IMR-90 (cell line): ENCODE data around the gene ELF2. TPM values are rescaled to one million over a fixed set of nuclear protein-coding genes. Genes with fewer than 3 reads are reported as not detected.

ENCODE experiments used
- ATAC-seq: fragments of 200-7000 bp; cut with Tn5 transposase; 2 replicates; pipeline ENCODE4 v1.9.1; 2020; ENCODE audit warnings: low read depth, mild to moderate bottlenecking, moderate library complexity
- BruUV-seq: library from RNA; stranded (reverse); fragments of 400-500 nt; replicated peaks from 2 replicates; lab custom pipeline; 2021; lab: Mats Ljungman, UMichigan
- CTCF ChIA-PET: fragments of 300-600 bp; formaldehyde crosslinking; extraction: SDS; loops from one replicate; lab custom pipeline; 2021; ENCODE audit warnings: antibody characterized with exemption; lab: Yijun Ruan, JAX
- POLR2A ChIA-PET: fragments of 300-600 bp; sonication (Branson Sonifier 250); formaldehyde crosslinking; loops from one replicate; lab custom pipeline; 2022; ENCODE audit warnings: antibody characterized with exemption; ENCODE audit not compliant: unreplicated experiment; lab: Charles Lee
- DNase-seq: peaks from one replicate; pipeline ENCODE4 v3.0.0; 2013
- H2AFZ ChIP-seq: replicated peaks from 2 replicates; pipeline ENCODE3; 2013; ENCODE audit warnings: low read length, mild to moderate bottlenecking; ENCODE audit not compliant: poor library complexity
- H2AK5ac ChIP-seq: 2 replicates; pipeline ENCODE4 v1.6.1; 2013; ENCODE audit warnings: low read depth, low read length, inconsistent platforms
- H2AK9ac ChIP-seq: replicated peaks from 2 replicates; pipeline ENCODE3; 2013; ENCODE audit warnings: mild to moderate bottlenecking, low read depth, low read length, moderate library complexity; ENCODE audit not compliant: poor library complexity
- H2BK120ac ChIP-seq: 2 replicates; pipeline ENCODE4 v1.6.1; 2013; ENCODE audit warnings: low read depth, low read length, inconsistent platforms
- H2BK15ac ChIP-seq: 3 replicates; pipeline ENCODE4 v1.6.1; 2013; ENCODE audit warnings: low read depth, low read length, inconsistent platforms
- H2BK20ac ChIP-seq: 2 replicates; pipeline ENCODE4 v1.6.1; 2013; ENCODE audit warnings: low read depth, mild to moderate bottlenecking, inconsistent platforms, low read length, moderate library complexity
- H2BK5ac ChIP-seq: 2 replicates; pipeline ENCODE4 v1.6.1; 2013; ENCODE audit warnings: mild to moderate bottlenecking, low read depth, low read length, inconsistent platforms; ENCODE audit not compliant: poor library complexity, severe bottlenecking
- H3K14ac ChIP-seq: replicated peaks from 2 replicates; pipeline ENCODE4 v1.6.1; 2013; ENCODE audit warnings: low read depth, low read length, inconsistent platforms
- H3K18ac ChIP-seq: 2 replicates; pipeline ENCODE4 v1.6.1; 2013; ENCODE audit warnings: low read depth, low read length, control low read depth
- H3K23ac ChIP-seq: 2 replicates; pipeline ENCODE4 v1.6.1; 2013; ENCODE audit warnings: low read depth, low read length, inconsistent platforms
- H3K27ac ChIP-seq: 2 replicates; pipeline ENCODE4 v1.5.1; 2013; ENCODE audit warnings: mild to moderate bottlenecking, control low read depth, low read length; ENCODE audit not compliant: insufficient read depth
- H3K27me3 ChIP-seq: 2 replicates; pipeline ENCODE4 v1.6.1; 2013; ENCODE audit warnings: low read length; ENCODE audit not compliant: control insufficient read depth, insufficient read depth
- H3K36me3 ChIP-seq: 2 replicates; pipeline ENCODE4 v1.6.1; 2013; ENCODE audit warnings: low read length, mixed read lengths; ENCODE audit not compliant: control insufficient read depth, insufficient read depth
- H3K4ac ChIP-seq: 2 replicates; pipeline ENCODE4 v1.6.1; 2013; ENCODE audit warnings: low read depth, low read length, inconsistent platforms
- H3K4me1 ChIP-seq: 2 replicates; pipeline ENCODE4 v1.6.1; 2013; ENCODE audit warnings: low read length, mixed read lengths; ENCODE audit not compliant: control insufficient read depth, insufficient read depth
- H3K4me2 ChIP-seq: 2 replicates; pipeline ENCODE4 v1.6.1; 2013; ENCODE audit warnings: low read depth, mild to moderate bottlenecking, control low read depth, low read length, moderate library complexity
- H3K4me3 ChIP-seq: 2 replicates; pipeline ENCODE4 v1.5.1; 2013; ENCODE audit warnings: low read depth, mild to moderate bottlenecking, control low read depth, low read length, moderate library complexity; ENCODE audit not compliant: insufficient read depth
- H3K56ac ChIP-seq: 2 replicates; pipeline ENCODE4 v1.6.1; 2013; ENCODE audit warnings: low read length, inconsistent platforms; ENCODE audit not compliant: insufficient read depth; ENCODE audit errors: extremely low read depth
- H3K79me1 ChIP-seq, 2 experiments: 2 replicates each; pipeline ENCODE4 v1.6.1; 2013; ENCODE audit warnings: low read length in 2 of 2, inconsistent platforms in 1 of 2, low read depth in 1 of 2
- H3K9ac ChIP-seq: 2 replicates; pipeline ENCODE4 v1.6.1; 2013; ENCODE audit warnings: low read depth, low read length, control low read depth
- H3K9me1 ChIP-seq: 2 replicates; pipeline ENCODE4 v1.6.1; 2013; ENCODE audit warnings: low read length, inconsistent platforms; ENCODE audit not compliant: insufficient read depth
- H3K9me3 ChIP-seq: 2 replicates; pipeline ENCODE4 v1.6.1; 2013; ENCODE audit warnings: low read length; ENCODE audit not compliant: control insufficient read depth, insufficient read depth
- H4K20me1 ChIP-seq: 2 replicates; pipeline ENCODE4 v1.6.1; 2013; ENCODE audit warnings: low read length, inconsistent platforms; ENCODE audit not compliant: insufficient read depth
- H4K5ac ChIP-seq: 2 replicates; pipeline ENCODE4 v1.6.1; 2013; ENCODE audit warnings: mild to moderate bottlenecking, low read depth, low read length, control low read depth
- H4K8ac ChIP-seq, 2 experiments: 2 replicates each; pipeline ENCODE4 v1.6.1; 2013; ENCODE audit warnings: low read depth in 2 of 2, low read length in 2 of 2, control low read depth in 1 of 2, inconsistent platforms in 1 of 2
- H4K91ac ChIP-seq: 2 replicates; pipeline ENCODE4 v1.6.1; 2013; ENCODE audit warnings: low read depth, low read length, inconsistent platforms; ENCODE audit not compliant: insufficient read depth
- CEBPB ChIP-seq: IDR thresholded peaks from 2 replicates; pipeline ENCODE4 v1.6.1; 2012; ENCODE audit warnings: low read depth, low read length, improper control_type of control experiment
- MAZ ChIP-seq: IDR thresholded peaks from 2 replicates; pipeline ENCODE4 v1.6.1; 2012; ENCODE audit warnings: low read depth, mild to moderate bottlenecking, low read length, improper control_type of control experiment, moderate library complexity, borderline replicate concordance
- MXI1 ChIP-seq: IDR thresholded peaks from 2 replicates; pipeline ENCODE4 v1.6.1; 2012; ENCODE audit warnings: low read depth, mild to moderate bottlenecking, low read length, moderate library complexity, borderline replicate concordance
- RAD21 ChIP-seq: IDR thresholded peaks from 2 replicates; pipeline ENCODE4 v1.6.1; 2012; ENCODE audit warnings: low read length, improper control_type of control experiment
- RCOR1 ChIP-seq: IDR thresholded peaks from 2 replicates; pipeline ENCODE4 v1.6.1; 2012; ENCODE audit warnings: mild to moderate bottlenecking, low read length, improper control_type of control experiment; ENCODE audit not compliant: insufficient replicate concordance
- SMC3 ChIP-seq: fragments of 150-350 bp; IDR thresholded peaks from 2 replicates; pipeline ENCODE4 v1.6.1; 2016; ENCODE audit warnings: low read depth, mild to moderate bottlenecking, antibody characterized with exemption, low read length, moderate library complexity
- dilution Hi-C: fragments of 300-500 bp; cut with HindIII; formaldehyde crosslinking; loops from one replicate; pipeline ENCODE4 v1.14.3; 2018; ENCODE audit warnings: low sequenced_read_pairs; ENCODE audit not compliant: unreplicated experiment
- in situ Hi-C: fragments of 300-500 bp; cut with MboI; formaldehyde crosslinking; loops from 3 replicates; pipeline ENCODE4 v1.14.3; 2019; ENCODE audit warnings: low sequenced_read_pairs, inconsistent platforms, mixed read lengths
- intact Hi-C: fragments of 100-400 bp; cut with micrococcal nuclease; formaldehyde crosslinking; loops from 2 replicates; pipeline ENCODE4 v1.10.0; 2022
- polyA plus RNA-seq, 3 experiments: library from polyadenylated mRNA; depleted of rRNA; stranded (reverse); fragments of >200 nt; gene quantifications; 2 replicates each; pipeline ENCODE4 v1.2.3, GENCODE V29; 2012; ENCODE audit warnings: low replicate concordance in 1 of 3
- total RNA-seq: library from RNA; depleted of rRNA; stranded (reverse); fragments of >200 nt; gene quantifications from 2 replicates; pipeline ENCODE4 v1.2.3, GENCODE V29; 2012
- TF ChIP-seq, protein P1 (sequence below): fragments of 150-350 bp; IDR thresholded peaks from 2 replicates; pipeline ENCODE4 v1.6.1; 2017; ENCODE audit warnings: mild to moderate bottlenecking, antibody characterized with exemption, low read length, low read depth
- TF ChIP-seq, protein P2 (sequence below): conservative IDR thresholded peaks from 2 replicates; pipeline ENCODE4 v1.5.1; 2012; ENCODE audit warnings: mild to moderate bottlenecking, low read depth, low read length, improper control_type of control experiment

The ELF2 gene
- total and polyA plus RNA-seq, 2 of the 4 experiments (the other 2 are of a cell fraction): 14.5 to 42.3 TPM

DNA sequence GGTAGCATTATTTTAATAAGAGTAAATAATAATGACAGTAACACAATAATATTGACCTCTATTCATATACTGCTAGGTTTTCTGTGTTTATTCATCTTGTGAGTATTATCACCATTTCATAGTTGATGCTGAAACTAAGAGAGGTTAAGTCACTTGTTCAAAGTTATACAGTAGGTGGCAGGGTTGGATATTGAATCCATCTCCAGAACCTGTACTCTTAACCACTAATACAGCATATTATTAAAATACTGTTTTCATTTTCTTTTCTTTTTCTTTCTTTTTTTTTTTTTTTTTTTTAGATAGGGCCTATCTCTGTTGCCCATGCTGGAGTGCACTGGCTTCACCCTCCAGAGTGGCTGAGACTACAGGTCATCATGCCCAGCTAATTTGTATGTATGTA is 7.1 kb upstream of the ELF2 start:
- Histone ChIP-seq H3K4me1 (no peaks in the 10 kb centered on the region), H2AFZ (no peak overlapping the region), H3K9me3 (no peaks in the 10 kb centered on the region), H3K56ac (no peak overlapping the region), H2BK15ac (no peak overlapping the region), H3K14ac (no peak overlapping the region), H2AK5ac (no peak overlapping the region), H3K23ac (no peak overlapping the region), H3K27me3 (no peaks in the 10 kb centered on the region), H2AK9ac (no peak overlapping the region), H3K18ac (no peak overlapping the region), H4K5ac (no peak overlapping the region), H2BK20ac (no peak overlapping the region), H3K4me2 (no peak overlapping the region), H4K8ac (no peak overlapping the region), H3K4me3 (no peak overlapping the region), H2BK120ac (no peak overlapping the region), H3K9me1 (no peaks in the 10 kb centered on the region), H3K36me3 (no peaks in the 10 kb centered on the region), H3K4ac (no peak overlapping the region), H2BK5ac (no peak overlapping the region), H4K91ac (no peak overlapping the region), H3K9ac (no peak overlapping the region), H4K20me1 (no peaks in the 10 kb centered on the region), H3K27ac (no peak overlapping the region), H3K79me1 (no peaks in the 10 kb centered on the region)
- in situ Hi-C loops (loop anchor here (10.0 kb wide), 1 partner anchor 111 kb away; no protein-coding TSS in a partner anchor), intact Hi-C loops (no loop called here), dilution Hi-C loops (no loop called here)
- peak; percentile 32; the same call in 1 of the 2 replicates for TF ChIP-seq SMC3
- TF ChIP-seq, protein P1, sequence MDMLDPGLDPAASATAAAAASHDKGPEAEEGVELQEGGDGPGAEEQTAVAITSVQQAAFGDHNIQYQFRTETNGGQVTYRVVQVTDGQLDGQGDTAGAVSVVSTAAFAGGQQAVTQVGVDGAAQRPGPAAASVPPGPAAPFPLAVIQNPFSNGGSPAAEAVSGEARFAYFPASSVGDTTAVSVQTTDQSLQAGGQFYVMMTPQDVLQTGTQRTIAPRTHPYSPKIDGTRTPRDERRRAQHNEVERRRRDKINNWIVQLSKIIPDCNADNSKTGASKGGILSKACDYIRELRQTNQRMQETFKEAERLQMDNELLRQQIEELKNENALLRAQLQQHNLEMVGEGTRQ: no peak
- TF ChIP-seq RAD21: peak; percentile 54
- TF ChIP-seq RCOR1: no peak
- TF ChIP-seq MAZ: no peak
- TF ChIP-seq CEBPB: no peak
- TF ChIP-seq, protein P2, sequence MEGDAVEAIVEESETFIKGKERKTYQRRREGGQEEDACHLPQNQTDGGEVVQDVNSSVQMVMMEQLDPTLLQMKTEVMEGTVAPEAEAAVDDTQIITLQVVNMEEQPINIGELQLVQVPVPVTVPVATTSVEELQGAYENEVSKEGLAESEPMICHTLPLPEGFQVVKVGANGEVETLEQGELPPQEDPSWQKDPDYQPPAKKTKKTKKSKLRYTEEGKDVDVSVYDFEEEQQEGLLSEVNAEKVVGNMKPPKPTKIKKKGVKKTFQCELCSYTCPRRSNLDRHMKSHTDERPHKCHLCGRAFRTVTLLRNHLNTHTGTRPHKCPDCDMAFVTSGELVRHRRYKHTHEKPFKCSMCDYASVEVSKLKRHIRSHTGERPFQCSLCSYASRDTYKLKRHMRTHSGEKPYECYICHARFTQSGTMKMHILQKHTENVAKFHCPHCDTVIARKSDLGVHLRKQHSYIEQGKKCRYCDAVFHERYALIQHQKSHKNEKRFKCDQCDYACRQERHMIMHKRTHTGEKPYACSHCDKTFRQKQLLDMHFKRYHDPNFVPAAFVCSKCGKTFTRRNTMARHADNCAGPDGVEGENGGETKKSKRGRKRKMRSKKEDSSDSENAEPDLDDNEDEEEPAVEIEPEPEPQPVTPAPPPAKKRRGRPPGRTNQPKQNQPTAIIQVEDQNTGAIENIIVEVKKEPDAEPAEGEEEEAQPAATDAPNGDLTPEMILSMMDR: peak; percentile 50
- TF ChIP-seq MXI1: no peak
- ATAC-seq: peak; percentile 71
- POLR2A ChIA-PET: no interaction called here
- no TSS peak for BruUV-seq
- CTCF ChIA-PET: no interaction called here
- DNase-seq: peak; percentile 70
